ENCODE results near the gene AGBL5. TPM values are rescaled to one million over a fixed set of nuclear protein-coding genes. Genes with fewer than 3 reads are reported as not detected.

The AGBL5 gene
- total and polyA plus RNA-seq, 9 of the 15 experiments (the other 6 are each of a cell fraction or from before 2014, with no cell fraction given), result 3.3 to 52.7 (median 26.2) TPM

DNA sequence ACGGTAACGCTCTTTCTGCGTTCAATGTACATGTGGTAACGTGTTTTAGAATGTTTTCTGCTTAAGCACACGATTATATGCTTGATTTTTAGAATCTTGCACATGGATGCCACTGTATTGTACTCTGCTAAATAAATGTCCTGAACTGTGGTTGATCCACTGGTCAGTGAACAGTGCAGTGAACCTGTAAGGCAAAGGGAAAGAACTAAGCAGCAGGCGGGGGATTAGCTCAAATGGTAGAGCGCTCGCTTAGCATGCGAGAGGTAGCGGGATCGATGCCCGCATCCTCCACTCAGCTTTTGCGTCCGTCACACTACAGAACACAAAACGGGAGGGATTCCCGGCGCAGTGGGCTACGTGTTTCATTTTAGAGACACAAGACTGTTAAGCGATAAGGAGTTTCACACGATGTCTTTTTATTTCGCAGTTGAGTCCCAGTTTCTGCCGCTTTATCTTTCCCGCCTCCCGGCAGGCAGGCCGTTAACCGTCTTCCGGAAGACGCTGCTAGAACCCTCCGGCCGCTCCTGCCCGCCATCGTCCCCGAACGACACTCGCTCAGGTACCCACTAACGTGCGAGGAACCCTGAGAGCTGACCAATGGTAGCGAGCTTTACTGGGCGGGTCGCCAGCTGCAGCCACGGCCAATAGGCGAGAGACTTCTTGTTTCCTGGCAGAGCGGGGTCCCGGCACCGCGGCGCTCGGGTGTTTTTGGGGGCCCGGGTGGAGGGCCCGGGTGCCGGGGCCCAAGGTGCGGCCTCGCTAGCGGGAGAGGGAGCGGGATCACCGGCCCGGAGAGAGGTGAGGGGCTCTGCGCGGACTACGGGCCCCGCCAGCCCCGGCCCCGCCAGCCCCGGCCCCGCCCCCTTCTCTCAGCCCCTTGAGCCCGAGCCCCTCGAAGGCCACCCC lies at the start of gene AGBL5 (continued):
- TF ChIP-seq, protein P1, sequence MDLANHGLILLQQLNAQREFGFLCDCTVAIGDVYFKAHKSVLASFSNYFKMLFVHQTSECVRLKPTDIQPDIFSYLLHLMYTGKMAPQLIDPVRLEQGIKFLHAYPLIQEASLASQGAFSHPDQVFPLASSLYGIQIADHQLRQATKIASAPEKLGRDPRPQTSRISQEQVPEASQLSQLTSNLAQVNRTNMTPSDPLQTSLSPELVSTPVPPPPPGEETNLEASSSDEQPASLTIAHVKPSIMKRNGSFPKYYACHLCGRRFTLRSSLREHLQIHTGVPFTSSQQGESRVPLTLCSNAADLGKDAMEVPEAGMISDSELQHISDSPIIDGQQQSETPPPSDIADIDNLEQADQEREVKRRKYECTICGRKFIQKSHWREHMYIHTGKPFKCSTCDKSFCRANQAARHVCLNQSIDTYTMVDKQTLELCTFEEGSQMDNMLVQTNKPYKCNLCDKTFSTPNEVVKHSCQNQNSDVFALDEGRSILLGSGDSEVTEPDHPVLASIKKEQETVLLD (IDR thresholded peaks at IDR 0.05), result peak; percentile 65
- TF ChIP-seq ZNF707 (CRISPR knock-in tag; conservative IDR thresholded peaks at IDR 0.05) (no peak), FOXP1 (CRISPR knock-in tag; IDR thresholded peaks at IDR 0.05) (peak; percentile 88; the same call in 1 of the 2 replicates), SRSF9 (IDR thresholded peaks at IDR 0.05; ENCODE audit: borderline replicate concordance, low read depth, low read length) (no peak), C11orf30 (IDR thresholded peaks at IDR 0.05; ENCODE audit: low read depth) (peak; percentile 19; the same call in 1 of the 2 replicates), ZNF217 (CRISPR knock-in tag; IDR thresholded peaks at IDR 0.05) (no peak), RB1 (IDR thresholded peaks at IDR 0.05; ENCODE audit: low read depth) (peak; percentile 44; the same call in 1 of the 2 replicates), SRF (CRISPR knock-in tag; IDR thresholded peaks at IDR 0.05) (no peak; a peak in 1 of 4 replicates), ZNF140 (CRISPR knock-in tag; IDR thresholded peaks at IDR 0.05) (no peak), SAP30 (IDR thresholded peaks at IDR 0.05; ENCODE audit: borderline replicate concordance, insufficient read depth, low read depth, low read length, poor library complexity, severe bottlenecking) (no peak), MYNN (IDR thresholded peaks at IDR 0.05) (peak; percentile 18; the same call in 1 of the 2 replicates), MYNN (CRISPR knock-in tag; IDR thresholded peaks at IDR 0.05) (no peak), ZNF24 (IDR thresholded peaks at IDR 0.05) (0 out of 2 replicates have a peak, but pooled peaks have one; percentile 37)
- TF ChIP-seq, protein P2, sequence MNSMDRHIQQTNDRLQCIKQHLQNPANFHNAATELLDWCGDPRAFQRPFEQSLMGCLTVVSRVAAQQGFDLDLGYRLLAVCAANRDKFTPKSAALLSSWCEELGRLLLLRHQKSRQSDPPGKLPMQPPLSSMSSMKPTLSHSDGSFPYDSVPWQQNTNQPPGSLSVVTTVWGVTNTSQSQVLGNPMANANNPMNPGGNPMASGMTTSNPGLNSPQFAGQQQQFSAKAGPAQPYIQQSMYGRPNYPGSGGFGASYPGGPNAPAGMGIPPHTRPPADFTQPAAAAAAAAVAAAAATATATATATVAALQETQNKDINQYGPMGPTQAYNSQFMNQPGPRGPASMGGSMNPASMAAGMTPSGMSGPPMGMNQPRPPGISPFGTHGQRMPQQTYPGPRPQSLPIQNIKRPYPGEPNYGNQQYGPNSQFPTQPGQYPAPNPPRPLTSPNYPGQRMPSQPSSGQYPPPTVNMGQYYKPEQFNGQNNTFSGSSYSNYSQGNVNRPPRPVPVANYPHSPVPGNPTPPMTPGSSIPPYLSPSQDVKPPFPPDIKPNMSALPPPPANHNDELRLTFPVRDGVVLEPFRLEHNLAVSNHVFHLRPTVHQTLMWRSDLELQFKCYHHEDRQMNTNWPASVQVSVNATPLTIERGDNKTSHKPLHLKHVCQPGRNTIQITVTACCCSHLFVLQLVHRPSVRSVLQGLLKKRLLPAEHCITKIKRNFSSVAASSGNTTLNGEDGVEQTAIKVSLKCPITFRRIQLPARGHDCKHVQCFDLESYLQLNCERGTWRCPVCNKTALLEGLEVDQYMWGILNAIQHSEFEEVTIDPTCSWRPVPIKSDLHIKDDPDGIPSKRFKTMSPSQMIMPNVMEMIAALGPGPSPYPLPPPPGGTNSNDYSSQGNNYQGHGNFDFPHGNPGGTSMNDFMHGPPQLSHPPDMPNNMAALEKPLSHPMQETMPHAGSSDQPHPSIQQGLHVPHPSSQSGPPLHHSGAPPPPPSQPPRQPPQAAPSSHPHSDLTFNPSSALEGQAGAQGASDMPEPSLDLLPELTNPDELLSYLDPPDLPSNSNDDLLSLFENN (IDR thresholded peaks at IDR 0.05; ENCODE audit: low read depth in 2 of 2, low read length in 2 of 2), result peak in 1 of 2 experiments; percentile 13; a peak in 1 of 4 replicates
- TF ChIP-seq, protein P3, sequence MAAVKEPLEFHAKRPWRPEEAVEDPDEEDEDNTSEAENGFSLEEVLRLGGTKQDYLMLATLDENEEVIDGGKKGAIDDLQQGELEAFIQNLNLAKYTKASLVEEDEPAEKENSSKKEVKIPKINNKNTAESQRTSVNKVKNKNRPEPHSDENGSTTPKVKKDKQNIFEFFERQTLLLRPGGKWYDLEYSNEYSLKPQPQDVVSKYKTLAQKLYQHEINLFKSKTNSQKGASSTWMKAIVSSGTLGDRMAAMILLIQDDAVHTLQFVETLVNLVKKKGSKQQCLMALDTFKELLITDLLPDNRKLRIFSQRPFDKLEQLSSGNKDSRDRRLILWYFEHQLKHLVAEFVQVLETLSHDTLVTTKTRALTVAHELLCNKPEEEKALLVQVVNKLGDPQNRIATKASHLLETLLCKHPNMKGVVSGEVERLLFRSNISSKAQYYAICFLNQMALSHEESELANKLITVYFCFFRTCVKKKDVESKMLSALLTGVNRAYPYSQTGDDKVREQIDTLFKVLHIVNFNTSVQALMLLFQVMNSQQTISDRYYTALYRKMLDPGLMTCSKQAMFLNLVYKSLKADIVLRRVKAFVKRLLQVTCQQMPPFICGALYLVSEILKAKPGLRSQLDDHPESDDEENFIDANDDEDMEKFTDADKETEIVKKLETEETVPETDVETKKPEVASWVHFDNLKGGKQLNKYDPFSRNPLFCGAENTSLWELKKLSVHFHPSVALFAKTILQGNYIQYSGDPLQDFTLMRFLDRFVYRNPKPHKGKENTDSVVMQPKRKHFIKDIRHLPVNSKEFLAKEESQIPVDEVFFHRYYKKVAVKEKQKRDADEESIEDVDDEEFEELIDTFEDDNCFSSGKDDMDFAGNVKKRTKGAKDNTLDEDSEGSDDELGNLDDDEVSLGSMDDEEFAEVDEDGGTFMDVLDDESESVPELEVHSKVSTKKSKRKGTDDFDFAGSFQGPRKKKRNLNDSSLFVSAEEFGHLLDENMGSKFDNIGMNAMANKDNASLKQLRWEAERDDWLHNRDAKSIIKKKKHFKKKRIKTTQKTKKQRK (IDR thresholded peaks at IDR 0.05; ENCODE audit: borderline replicate concordance, low read depth, low read length), result no peak
- TF ChIP-seq, protein P4, sequence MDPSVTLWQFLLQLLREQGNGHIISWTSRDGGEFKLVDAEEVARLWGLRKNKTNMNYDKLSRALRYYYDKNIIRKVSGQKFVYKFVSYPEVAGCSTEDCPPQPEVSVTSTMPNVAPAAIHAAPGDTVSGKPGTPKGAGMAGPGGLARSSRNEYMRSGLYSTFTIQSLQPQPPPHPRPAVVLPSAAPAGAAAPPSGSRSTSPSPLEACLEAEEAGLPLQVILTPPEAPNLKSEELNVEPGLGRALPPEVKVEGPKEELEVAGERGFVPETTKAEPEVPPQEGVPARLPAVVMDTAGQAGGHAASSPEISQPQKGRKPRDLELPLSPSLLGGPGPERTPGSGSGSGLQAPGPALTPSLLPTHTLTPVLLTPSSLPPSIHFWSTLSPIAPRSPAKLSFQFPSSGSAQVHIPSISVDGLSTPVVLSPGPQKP (CRISPR knock-in tag; IDR thresholded peaks at IDR 0.05), result no peak
- TF ChIP-seq, protein P5, sequence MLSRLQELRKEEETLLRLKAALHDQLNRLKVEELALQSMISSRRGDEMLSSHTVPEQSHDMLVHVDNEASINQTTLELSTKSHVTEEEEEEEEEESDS (CRISPR knock-in tag; IDR thresholded peaks at IDR 0.05), result no peak
